GM03348 (cell line): ENCODE data around the gene PTX4.
A peak's percentile ranks its signal among the peaks of the same experiment; 100 is the strongest.

Experiments
- DNase-seq: peaks from one replicate; pipeline ENCODE4 v3.0.0; 2012; ENCODE audit warnings: low spot score

The PTX4 gene

DNA sequence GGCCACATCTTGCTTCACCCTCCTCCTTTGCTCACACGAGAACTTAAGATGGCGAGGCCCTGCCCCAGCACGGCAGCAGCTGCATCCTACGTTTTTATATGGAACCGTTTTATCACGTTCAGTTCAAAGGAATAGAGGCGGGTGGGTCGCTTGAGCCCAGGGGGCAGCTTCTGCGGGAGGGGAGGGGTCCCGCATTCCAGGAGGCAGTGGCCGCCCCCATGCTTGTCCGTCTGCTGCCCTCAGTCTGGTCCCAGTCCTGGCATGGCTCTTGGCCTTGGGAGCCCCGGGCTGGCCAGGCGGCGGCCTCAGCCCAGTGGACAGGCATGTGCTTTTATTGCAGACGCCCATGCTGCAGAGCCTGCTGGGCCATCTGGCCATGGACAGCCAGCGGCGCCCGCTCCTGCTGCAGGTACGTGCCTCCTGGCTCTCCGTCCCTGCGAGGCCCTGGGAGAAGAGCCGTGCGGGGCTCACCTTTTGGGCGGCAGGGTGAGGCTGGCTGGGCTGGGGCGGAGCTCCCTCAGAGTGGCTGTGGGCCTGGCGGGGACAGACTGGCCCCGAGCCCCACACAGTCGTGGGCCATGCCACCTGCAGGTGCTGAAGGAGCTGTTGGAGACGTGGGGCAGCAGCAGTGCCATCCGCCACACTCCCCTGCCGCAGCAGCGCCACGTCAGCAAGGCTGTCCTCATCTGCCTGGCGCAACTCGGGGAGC lies 11.2 kb upstream of the PTX4 start:
- DNase-seq = no peak

DNA sequence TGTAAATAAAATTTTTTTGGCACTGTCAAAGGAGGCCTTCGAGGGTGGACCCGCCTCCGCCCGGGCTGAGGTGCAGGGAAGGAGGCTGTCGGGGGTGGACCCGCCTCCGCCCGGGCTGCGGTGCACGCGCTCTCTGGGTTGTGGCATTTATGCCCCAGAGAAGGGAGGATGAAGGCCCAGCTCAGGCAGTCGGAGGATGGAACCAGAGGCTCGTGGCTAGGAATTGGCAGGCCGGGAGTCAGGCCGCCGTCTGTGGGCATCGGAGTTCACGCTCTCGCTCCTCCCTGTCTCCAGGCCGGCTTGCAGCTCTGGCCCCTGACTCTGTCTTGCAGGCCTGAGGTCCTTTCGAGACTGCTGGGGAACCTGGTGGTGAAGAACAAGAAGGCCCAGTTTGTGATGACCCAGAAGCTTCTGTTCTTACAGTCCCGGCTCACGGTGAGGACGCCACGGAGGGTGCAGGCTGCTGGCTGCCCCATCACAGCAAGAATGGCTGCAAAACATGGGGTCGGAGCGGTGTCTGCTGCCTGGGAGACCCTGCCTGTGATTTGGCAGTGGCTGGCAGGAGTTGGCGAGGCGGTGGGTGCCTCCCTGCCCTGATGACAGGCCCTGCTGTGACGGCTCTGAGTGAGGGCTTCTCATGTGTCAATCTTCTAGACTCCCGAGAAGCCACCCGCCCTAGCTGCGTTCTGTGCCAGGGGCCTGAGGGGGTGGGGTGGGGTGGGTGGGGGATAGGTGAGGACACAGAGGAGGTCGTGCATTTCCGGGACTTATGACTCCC lies 10.3 kb upstream of the PTX4 start:
- no peak for DNase-seq

DNA sequence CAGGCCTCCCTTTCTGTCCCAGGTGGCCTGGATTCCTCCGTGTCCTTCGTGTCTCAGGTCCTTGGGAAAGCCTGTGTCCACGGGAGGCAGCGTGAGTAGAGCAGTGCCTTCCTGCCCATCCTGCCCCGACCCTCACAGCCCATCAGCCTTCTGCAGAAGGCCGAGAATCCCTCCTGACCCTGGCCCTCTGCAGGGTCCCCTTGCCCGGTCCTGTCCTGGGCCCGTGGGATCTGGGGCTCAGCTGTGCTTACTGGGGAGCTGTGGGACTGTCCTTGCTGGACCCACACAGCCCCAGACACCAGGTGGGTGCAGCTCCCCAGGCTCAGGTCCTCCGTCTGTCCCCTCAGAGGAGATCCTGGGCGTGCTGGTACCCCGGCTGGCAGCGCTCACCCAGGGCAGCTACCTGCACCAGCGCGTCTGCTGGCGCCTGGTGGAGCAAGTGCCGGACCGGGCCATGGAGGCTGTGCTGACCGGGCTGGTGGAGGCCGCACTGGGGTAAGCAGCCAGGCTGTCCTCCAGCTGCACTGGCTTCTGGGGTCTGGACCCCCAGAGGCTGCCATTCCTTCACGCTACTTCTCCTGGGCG lies 8.4 kb upstream of the PTX4 start:
- no peak for DNase-seq

DNA sequence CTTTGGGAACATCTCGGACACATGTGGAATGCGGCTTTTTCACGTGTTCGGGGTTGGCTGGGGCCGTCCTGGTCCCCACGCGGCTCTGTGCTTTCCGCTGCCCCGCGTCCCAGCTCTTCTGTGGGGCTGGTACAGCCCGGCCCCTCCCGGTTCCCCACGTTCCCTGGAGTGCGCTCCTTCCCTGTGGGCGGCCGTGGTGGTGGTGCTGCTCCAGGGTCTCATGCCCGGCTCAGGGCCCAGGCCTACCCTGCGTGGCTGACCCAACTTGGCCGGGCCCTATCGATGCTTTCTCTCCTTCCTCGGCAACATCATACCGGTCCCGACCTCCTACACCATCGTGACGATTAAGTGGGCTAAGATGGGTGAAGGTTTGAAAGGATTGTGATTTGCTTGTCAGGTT lies 7.7 kb upstream of the PTX4 start:
- no peak for DNase-seq

DNA sequence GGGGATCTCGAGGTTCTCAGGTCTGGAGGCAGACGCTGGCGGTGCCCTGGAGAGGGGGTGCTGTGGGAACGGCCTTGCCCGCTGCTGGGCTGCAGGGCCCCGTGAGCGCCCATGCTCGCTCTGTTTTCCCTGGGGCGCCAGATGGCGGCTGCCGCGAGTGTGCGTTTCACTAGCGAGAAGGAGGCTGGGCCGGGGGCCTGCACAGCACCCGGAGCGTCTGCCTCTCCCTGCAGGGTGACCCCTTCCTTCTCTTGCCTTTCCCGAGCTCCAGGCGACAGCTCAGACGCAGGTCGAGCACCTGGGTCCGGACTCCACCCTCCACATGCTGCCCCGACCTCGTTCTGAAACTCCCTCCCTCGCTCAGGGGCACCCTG lies 7.1 kb upstream of the PTX4 start:
- no peak for DNase-seq

DNA sequence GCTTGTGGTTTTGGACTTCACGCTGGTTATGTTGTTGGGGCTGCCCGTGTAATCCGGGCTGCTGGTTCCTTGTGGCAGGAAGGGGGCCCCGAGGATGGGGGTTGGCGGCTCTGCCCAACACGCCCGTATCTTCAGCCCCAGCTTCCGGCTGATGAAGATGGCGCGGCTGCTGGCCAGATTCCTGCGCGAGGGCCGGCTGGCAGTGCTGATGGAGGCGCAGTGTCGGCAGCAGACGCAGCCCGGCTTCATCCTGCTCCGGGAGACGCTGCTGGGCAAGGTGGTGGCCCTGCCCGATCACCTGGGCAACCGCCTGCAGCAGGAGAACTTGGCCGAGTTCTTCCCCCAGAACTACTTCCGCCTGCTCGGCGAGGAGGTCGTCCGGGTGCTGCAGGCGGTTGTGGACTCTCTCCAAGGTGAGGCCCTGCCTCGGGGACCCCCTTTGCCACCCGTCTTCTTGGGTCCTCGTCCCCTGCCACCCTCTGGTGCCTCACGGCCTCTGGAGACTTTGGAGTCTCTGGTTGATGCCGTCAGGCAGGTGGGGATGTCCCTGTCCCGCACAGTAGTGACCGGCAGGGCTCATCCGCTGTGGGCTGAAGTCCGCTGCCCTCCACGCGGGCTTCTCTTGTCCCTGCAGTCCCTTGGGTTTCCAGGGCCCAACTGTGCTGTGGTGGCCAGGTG lies 6.6 kb upstream of the PTX4 start:
- no peak for DNase-seq

DNA sequence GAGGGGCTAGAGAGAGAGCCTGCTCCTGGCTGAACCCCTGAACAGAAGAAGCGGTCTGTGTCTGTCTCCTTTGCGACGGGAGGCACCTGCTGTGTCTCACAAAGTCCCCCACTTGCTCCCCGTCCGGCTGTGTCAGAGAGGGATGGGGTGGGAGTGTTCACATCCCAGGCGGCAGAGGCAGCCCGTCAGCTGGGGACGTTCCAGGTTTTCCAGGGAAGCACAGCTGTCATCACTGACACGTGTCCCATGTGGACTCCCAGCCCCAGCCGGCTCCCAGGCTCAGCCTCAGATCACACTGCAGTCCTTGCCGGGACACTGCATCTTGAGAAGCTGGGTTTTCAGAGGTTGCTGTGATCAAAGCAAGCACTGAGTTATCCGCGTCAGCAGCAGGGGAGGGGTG lies 6.0 kb upstream of the PTX4 start:
- DNase-seq = peak; percentile 44

DNA sequence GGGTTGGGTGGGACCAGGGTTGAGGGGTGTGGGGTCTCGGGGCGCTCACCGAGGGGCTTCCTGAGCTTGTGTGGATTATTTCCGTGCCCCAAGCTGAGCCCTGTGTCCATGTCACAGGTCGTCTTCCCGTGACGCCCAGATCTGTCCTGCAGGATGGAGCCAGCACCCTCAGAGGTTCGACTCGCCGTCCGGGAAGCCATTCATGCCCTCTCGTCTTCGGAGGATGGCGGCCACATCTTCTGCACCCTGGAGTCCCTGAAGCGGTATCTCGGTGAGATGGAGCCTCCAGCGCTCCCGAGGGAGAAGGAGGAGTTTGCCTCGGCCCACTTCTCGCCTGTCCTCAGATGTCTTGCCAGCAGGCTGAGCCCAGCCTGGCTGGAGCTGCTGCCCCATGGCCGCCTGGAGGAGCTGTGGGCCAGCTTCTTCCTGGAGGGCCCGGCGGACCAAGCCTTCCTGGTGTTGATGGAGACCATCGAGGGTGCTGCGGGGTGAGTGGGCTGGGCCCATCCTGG lies 5.4 kb upstream of the PTX4 start:
- peak; percentile 95 for DNase-seq

DNA sequence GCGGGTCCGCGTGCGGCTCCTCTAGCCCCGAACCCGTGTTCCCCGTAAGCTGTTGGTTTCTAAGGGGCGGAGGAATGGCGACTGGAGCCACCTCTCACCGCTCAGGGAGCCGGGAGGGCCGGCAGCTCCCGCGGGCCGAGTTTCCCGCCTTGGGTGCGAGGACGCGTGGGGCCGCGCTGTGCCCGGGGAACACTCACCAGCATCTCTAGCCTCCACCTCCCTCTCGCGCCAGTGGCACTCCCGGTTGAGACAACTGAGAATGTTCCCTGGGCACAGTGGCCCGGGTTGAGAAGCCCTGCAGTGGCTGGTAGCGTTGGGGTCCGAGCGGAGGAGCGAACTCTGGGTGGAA lies 5.0 kb upstream of the PTX4 start:
- DNase-seq = peak; percentile 60

DNA sequence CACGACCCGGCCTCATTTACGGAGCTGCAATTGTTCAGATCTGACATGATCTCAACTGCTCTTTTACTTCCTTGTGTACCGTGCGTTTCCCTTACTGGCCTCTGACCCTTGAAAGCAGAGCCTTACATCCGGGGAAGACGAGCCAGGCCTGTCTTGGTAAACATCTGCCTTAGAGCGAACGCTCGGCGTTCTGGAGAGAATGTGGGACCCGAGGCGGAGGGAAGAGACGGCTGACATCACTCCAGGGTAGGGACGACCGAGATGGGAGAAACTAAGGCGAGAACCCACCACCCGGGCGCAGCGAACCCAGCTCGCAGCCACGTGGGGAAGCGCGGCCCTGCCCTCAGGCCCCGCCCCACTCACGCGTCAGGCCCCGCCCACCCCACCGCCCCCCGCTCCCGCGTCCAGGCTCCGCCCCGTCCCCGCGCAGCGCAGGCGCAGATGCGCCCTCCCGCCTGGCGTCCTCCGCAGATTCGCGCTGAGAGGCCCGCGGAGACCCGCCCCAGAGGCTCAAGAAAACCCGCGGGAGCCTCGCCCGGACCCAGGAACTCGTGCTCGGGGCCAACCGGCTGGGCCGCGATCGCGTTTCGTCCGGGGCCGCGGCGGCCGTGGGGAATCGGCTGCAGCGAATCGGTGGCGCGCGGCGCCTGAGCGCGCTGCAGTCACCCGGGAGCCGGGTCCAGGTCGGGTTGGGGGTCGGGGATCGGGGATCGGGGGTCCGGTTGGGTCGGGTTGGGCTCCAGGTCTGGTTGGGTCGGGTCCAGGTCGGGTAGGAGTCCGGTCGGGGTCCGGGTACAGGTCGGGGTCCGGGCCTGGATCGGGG lies 4.4 kb upstream of the PTX4 start, which contains the start of gene TELO2:
TELO2 (plus strand) TSS at position 438 of the 823 bp plus-strand sequence. CDS start 922 bp downstream, outside the sequence.
- DNase-seq = peak; percentile 100

DNA sequence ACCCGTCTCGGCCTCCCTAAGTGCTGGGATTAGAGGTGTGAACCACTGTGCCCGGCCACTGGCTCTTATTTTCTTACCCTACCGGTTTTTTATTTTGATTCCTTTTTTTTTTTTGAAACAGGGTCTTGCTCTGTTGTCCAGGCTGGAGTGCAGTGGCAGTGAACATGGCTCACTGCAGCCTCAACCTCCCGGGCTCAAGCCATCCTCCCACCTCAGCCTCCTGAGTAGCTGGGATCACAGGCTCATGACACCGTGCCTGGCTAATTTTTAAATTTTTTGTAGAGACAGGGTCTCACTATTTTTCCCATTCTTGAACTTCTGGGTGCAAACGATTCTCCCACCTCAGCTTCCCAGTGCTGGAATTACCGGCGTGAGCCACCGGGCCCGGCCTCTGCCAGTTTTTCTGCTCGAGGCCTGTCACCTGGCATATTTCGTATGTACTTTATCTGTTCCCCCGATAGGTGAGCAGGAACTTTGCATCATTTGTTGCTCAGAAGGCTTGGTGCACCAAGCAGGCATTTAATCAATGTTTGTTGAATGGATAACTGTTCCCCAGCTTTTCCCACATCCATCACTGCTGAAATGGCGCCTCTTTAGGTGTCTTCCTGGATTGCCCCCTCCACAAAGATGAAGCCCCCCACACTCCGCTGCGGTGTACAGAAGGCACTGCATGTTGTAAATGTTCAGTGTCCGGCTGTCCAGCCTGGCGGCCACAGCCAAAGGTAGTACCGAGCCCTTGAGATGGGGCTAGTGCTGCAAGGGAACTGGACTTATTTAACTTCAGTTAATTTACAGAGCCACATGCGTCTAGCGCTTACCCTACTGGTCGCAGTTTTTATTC lies 3.6 kb upstream of the PTX4 start:
- DNase-seq = no peak

DNA sequence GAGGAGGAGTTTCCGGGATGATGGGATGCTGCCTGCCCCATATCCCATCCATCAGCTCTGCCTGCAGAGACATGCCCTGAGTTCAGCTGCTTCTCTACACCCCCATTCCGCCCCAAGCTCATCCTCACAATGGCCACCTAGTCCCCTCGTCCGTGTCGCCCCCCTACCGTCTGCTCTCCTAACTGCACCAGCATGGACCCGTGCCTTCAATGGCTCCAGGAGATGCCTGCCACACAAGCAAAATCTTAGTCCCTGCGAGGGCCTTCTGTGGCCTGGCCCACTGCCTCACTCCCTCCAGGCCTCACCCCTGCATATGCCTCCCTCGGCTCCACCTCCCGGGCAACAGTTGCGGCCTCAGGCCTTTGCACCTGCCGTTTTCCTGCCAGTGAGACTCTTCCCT lies 2.6 kb upstream of the PTX4 start:
- no peak for DNase-seq

DNA sequence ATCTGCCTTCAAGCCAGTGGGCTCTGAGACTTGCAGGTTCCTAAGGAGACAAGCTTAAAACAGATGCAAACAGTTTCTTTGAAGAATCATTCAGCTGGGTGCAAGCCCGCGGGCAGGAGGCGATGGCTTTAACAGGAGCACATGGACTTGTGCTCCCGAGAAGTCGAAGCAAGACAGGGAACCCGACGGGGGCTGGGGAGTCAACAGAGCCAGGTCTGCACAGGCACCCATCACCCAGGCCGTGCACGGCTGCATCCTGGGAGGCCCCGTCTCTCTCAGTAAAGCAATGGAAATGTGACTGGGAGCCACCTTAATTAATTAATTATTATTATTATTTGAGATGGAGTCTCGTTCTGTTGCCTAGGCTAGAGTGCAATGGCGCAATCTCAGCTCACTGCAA lies 333 bp upstream of the PTX4 start:
- DNase-seq = no peak

DNA sequence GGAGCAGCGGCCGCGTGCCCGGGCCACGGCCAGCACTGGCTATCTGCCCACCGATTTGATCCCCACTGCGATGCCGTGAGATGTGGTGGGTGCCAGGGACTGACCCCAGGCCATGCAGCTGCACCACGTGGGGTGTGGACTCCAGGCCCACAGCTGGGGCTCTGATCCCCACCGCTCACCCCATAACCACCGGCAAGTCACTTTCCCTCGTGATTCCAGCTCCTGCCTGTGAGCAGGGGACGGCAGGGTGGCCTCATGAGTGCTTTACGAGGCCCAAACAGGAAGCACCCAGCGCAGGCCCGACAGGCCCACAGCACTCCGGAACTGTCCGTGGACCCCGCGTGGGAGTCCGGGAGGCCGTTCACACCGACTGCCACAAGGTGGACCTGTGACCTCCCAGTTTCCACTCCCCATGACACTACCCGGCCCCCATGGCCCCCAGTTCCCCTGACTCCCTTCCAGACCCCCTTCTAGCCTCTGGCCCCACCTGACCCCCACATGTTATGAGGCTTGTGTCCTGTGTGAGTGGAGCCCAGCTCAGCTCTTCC lies 616 bp downstream of the PTX4 start:
- DNase-seq = no peak

DNA sequence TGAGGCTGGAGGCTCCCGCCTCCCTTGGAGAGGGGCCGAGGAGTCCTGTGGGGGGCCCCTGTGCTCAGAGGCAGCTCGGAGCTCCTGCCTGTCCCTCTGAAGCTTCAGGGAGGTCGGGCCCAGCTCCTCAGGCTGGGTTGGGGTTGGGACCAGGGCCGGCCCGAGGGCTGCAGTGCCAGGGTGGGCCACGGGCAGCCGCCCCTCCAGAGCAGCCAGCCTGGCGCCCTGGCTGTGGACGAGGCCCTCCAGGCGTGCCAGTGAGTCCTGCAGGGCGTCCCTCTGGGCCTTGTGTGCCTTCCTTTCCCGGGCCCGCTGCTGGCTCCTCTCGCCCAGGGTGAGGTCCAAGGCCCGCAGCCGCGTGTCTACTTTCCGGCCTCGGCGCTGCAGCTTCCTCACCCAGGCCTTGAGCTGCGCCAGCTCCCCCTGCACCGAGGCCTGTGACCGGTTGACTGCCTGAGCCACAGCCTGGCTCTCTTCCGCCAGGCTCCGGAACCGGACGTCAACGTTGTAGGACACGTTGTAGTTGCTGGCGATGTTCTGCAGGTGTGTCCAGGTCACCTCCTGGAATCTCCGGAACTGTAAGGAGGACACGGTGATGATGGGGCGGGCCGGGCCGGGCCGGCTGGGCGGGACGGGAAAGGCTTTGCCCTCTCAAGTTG lies 1.2 kb downstream of the PTX4 start:
- DNase-seq = no peak

DNA sequence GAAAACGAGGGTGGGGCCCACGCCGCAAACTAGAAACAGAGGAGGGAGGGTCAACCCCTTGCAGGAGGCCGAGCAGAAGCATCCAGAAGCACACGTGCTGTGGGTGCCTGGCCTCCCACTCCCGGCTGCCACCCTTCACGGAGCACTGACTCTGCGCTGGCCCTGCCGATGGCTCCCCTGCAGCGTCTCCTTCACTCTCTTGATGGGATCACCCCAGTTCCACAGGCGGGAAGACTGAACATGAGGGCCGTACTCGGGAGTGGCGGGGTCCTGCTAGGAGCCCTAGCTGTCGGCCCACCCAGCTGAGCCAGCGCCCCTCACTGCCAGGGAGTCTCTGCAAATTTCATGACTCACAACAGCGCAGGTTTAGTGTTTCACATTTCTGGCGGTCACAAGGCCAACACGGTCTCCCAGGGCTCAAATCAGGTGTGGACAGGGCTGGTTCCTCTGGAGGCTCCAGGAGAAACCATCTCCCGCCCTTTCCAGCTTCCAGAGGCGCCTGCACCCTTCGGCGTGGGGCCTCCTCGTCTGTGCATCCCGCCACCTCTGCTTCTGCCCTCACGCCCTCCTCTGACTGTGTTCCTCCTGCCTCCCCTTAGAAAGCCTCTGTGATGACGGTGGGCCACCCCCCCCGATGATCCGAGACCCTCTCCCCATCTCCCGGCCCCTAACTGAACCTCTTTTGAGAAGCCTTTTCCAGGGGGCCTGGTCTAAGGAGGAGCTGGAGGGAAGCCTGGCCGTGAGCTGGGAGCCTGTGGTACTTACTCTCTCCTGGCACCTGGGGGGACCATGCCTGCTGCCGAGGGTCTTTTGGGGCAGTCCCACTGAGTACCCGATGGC lies 2.0 kb downstream of the PTX4 start:
- DNase-seq = no peak

DNA sequence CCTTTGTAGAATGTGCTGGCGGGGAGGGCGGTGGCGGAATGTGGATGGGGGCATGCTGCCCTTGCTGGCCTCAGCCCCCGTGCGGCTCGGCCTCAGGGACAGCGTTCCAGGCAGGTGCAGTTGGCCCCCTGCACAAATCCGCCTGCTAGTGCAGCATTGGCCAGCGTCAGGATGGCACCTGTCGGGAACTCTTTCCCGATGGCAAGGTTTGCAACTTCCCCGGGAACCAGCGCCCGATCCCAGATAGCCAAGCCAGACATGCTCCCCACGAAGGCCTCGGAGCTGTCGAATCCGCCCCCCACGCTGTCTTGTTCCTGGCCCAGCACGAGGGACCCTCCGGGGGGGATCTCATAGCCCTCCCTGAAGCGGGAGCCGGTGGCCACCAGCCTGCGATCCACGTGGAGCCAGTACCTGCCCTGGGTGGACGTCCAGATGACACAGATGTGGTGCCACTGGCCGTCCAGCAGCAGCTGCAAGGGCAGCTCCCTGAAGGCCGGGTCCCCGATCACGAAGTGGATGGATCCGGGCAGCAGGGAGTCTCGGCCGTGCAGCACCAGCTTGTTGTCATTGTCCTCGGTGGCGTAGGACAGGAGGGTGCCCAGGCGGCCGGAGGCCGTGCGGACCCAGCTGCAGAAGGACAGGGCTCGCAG lies 2.8 kb downstream of the PTX4 start:
- no peak for DNase-seq
